HTERT RPE-1 (cell line): ENCODE measurements around the gene LEMD2.

Experiments
- in situ Hi-C: fragments of 300-500 bp; cut with MboI; formaldehyde crosslinking; loops from 4 replicates; pipeline ENCODE4 v1.14.3; 2020; ENCODE audit warnings: low sequenced_read_pairs

LEMD2 gene

GRCh38 chr6:33820243-33820642, 31.3 kb upstream of the LEMD2 start:
- in situ Hi-C loops = no loop called here

GRCh38 chr6:33819021-33819420, 30.1 kb upstream of the LEMD2 start:
- in situ Hi-C loops = no loop called here

GRCh38 chr6:33818293-33818692, 29.4 kb upstream of the LEMD2 start:
- in situ Hi-C loops = no loop called here

GRCh38 chr6:33817489-33817888, 28.6 kb upstream of the LEMD2 start:
- in situ Hi-C loops = no loop called here

GRCh38 chr6:33816911-33817310, 28.0 kb upstream of the LEMD2 start:
- in situ Hi-C loops = no loop called here

- in situ Hi-C loops = no loop called here
These were observed 26.9 kb upstream of the LEMD2 start for GRCh38 chr6:33815854-33816253.

GRCh38 chr6:33813990-33814985, 25.4 kb upstream of the LEMD2 start:
- in situ Hi-C loops = no loop called here

- in situ Hi-C loops = no loop called here
These were observed 24.4 kb upstream of the LEMD2 start for GRCh38 chr6:33813246-33813904.

- in situ Hi-C loops = no loop called here
These were observed 23.7 kb upstream of the LEMD2 start for GRCh38 chr6:33812669-33813068.

GRCh38 chr6:33809594-33809993, 20.7 kb upstream of the LEMD2 start:
- in situ Hi-C loops = no loop called here

- in situ Hi-C loops = no loop called here
These were observed 19.8 kb upstream of the LEMD2 start for GRCh38 chr6:33808641-33809180.

- in situ Hi-C loops = no loop called here
These were observed 18.7 kb upstream of the LEMD2 start for GRCh38 chr6:33807606-33808005.

GRCh38 chr6:33806841-33807240, 17.9 kb upstream of the LEMD2 start:
- in situ Hi-C loops = no loop called here

- in situ Hi-C loops = no loop called here
These were observed 14.7 kb upstream of the LEMD2 start, which contains the start of gene MLN for GRCh38 chr6:33803571-33804053. Gene MLN (minus strand): TSS chr6:33804003. CDS start chr6:33801163, 2,840 bp downstream.

- in situ Hi-C loops = no loop called here
These were observed 13.4 kb upstream of the LEMD2 start for GRCh38 chr6:33802186-33802958.

- in situ Hi-C loops = no loop called here
These were observed 12.7 kb upstream of the LEMD2 start for GRCh38 chr6:33801611-33802010.

GRCh38 chr6:33800248-33800969, 11.5 kb upstream of the LEMD2 start:
- in situ Hi-C loops = no loop called here

GRCh38 chr6:33799454-33800113, 10.7 kb upstream of the LEMD2 start:
- in situ Hi-C loops = no loop called here

GRCh38 chr6:33798343-33798848, 9.5 kb upstream of the LEMD2 start:
- in situ Hi-C loops = no loop called here
